GM08714 (cell line): ENCODE measurements around the gene NR2F1-AS1.

Experiments
- H3K4me3 ChIP-seq: fragments of 200-500 bp; sonication (Bioruptor generic); 2 replicates; pipeline ENCODE4 v1.5.1; 2014; ENCODE audit warnings: mild to moderate bottlenecking, low read length, inconsistent platforms
- ZNF274 ChIP-seq: IDR thresholded peaks from 2 replicates; pipeline ENCODE4 v1.6.1; 2012; ENCODE audit warnings: mild to moderate bottlenecking, low read depth, low read length

The NR2F1-AS1 gene

DNA sequence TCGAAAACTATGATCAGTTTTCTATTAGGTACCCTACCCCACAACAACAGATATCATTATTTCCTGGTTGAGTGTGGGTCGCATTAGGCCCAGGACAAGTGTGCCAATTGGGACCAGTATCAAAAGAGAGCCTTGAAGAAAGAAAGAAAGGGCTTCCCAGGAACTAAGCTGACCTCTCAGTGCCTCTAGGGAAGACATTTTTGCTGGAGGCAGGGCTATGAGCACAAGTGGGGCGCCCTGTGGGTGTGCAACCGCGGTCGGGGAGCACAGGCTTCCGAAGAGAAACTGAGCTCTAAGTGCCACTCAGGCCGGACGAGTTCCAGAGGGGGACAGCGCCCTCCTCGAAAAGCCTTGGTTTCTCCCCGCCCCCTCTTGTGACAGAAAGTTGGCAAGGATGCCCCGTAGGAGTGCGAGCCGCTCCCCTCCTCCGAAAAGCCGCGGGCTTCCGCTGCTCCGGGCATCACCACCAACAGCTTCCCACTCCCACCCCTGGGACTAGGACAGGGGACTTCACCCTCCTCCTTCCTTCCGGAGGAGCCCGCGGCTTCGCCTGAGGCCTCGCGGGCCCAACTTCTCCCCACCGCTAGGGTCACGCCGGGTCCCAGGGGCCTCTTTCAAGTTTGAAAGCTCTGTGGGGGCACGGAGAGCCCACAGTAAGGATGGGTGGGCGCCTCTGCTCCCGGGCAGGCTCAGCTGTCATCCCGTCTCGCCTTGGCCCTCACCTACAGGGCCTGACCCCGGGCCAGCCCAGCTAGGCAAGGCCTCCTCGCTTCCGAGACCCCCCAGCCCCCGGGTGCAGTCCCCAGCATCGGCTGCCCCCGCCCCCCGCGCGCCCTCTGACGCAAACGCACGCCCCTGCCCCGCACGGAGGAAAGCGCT, 2.0 kb downstream of the NR2F1-AS1 start:
- TF ChIP-seq ZNF274 = no peak
- H3K4me3 ChIP-seq = no peak overlapping the region; the same call in 1 of the 2 replicates

GRCh38 chr5:93577854-93578812, 2.9 kb downstream of the NR2F1-AS1 start:
- TF ChIP-seq ZNF274 = no peak
- H3K4me3 ChIP-seq = no peak overlapping the region

GRCh38 chr5:93576994-93577853, 3.8 kb downstream of the NR2F1-AS1 start:
- H3K4me3 ChIP-seq = no peak overlapping the region
- TF ChIP-seq ZNF274 = no peak

- no peak for TF ChIP-seq ZNF274
- no peak overlapping the region for H3K4me3 ChIP-seq
These were observed 5.3 kb downstream of the NR2F1-AS1 start for GRCh38 chr5:93575461-93576414.

GRCh38 chr5:93574491-93575305, 6.3 kb downstream of the NR2F1-AS1 start:
- no peak for TF ChIP-seq ZNF274
- no peak overlapping the region for H3K4me3 ChIP-seq

DNA sequence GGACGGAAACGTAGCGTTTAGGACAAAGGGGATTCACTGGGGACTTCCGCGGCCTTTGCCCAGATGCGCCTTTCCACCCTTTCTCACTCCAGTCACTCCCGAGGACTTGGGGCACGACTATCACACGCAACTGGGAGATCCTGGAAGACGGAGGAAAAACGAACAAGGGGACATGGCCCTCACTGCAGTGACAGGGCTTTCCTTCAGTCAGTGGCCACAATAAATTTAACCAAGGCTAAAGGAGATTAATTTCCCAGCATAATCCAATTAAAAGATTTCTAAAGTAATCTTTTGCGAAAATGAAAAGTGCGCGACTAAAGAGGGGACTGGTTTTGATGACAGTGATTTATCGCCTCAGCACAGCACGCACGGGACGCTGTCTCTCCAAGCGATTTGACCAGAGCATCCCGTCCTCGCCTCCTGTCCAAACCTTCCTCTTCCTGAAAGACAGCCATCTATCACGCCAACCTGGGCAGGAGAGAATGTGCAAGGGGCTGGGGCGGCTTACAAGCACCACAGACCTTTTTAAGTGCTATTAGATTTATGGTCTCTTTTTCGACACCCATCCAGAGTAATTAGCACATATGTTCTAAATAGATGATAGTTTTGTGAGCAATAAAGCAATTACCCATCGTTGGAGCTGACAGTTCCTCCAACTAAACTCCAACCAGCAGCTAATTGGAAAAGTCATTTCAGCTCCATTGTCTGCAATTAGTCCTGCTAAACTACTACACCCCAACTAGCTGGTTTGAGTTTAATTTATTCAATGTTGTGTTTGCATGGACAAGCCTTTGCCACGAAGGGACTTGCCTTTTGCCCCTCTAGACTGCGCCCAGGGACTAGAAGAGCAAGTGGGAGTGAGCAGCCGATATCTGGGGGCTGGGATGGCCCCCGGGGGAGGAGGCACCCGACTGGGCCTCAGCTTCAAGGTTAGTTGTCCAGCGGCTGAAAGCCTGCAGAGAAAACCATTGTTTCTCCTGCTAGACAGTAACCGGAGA, 7.4 kb downstream of the NR2F1-AS1 start:
- H3K4me3 ChIP-seq = no peak overlapping the region
- TF ChIP-seq ZNF274 = no peak

- no peak for TF ChIP-seq ZNF274
- H3K4me3 ChIP-seq = no peak overlapping the region; the same call in 1 of the 2 replicates
These were observed 8.2 kb downstream of the NR2F1-AS1 start for GRCh38 chr5:93572608-93573353.

DNA sequence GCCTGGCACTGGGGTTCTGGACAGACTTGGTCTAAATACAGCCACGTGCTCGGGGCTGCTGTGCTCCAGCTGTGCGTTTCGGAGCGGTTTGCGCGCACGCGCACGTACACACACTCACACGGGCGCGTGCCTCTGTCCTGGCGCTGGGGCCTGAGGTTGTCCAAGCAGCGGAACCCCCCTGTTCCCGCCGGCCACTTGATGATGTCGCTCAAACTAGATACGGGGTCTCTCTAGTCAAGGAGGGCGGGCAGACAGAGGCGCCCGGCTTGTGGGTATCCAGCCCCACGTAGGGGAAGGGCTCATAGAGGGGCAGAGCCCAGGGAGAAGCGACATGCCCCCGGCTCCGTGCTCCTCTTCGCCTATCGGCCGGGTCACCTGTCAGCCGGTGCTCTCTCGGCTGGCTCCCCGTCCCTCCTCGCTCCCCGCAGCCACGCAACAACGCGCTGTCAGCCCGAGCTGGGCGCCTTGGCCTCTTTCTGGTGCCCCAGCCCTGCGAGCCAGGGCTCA, 8.9 kb downstream of the NR2F1-AS1 start:
- H3K4me3 ChIP-seq = no peak overlapping the region; the same call in 1 of the 2 replicates
- no peak for TF ChIP-seq ZNF274

DNA sequence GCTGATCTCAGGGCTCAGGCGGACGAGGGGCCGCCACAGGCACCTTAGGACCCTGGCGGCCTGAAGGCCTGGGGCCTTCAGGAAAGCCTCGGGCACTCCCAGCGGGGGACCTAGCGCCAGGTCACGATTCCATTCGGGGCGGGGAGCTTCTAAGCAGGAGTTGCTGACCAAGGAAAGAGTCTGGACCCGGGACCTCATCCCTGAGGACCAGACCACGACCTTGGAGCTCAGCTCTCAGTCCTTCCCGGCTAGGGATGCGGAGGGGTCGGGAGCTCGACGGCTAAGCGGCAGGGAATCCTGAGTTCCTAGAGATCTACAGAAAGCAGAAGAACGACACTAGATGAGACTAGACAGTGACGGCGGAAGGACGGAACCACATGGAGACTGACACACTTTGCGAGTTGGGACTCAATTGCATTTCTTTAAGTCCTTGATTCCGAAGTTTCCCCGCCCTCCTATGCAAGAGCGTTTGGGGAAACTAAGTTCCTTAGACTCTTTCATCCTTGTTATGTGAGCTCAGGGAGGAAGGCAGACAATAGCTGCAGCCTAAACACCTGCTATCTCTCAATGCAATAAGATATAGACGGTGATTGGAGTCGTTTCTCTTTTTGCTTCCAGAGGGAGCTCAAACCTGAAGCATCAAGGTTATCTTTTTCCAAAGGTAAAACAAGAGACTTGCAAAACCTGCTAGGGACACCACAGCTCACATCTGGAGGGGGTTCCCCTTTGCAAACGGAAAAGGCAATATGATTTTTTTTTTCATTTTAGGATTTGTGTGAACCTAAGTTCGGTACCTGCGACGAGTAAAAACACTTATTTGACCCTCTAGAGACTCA, 9.7 kb downstream of the NR2F1-AS1 start:
- no peak overlapping the region; the same call in 1 of the 2 replicates for H3K4me3 ChIP-seq
- no peak for TF ChIP-seq ZNF274
